Peyer's patch (tissue), 4 donors: ENCODE measurements around the gene ZNF444.

Experiments
- CTCF ChIP-seq, 6 experiments: fragments of 450-650 bp in 4 of 6; fragments of 200-600 bp in 2 of 6; sonication (generic) in 1 of 6; IDR thresholded peaks; one replicate each; pipeline ENCODE4 v1.5.1; 2017 to 2019; ENCODE audit warnings: antibody characterized with exemption in 6 of 6, mild to moderate bottlenecking in 3 of 6, moderate library complexity in 1 of 6
- POLR2A ChIP-seq, 2 donors: fragments of 450-650 bp; IDR thresholded peaks; one replicate each; pipeline ENCODE4 v1.5.1; 2017; ENCODE audit warnings: antibody characterized with exemption in 2 of 2, mild to moderate bottlenecking in 2 of 2, moderate library complexity in 2 of 2

GRCh38 chr19:56152644-56153043 lies 11.6 kb downstream of the ZNF444 start:
- TF ChIP-seq CTCF (IDR thresholded peaks at IDR 0.05) = no peak
- no peak for TF ChIP-seq POLR2A (IDR thresholded peaks at IDR 0.05)
